Endothelial cell of umbilical vein (primary cell): ENCODE data around the gene C3orf20.

Experiments used
- CTCF ChIP-seq, 2 donors: IDR thresholded peaks; 1 replicate in 1 of 2; 2 replicates in 1 of 2; pipeline ENCODE4 v1.5.1; 2011; ENCODE audit warnings: low read length in 2 of 2, mild to moderate bottlenecking in 2 of 2, moderate library complexity in 2 of 2, control low read depth in 1 of 2, inconsistent platforms in 1 of 2, low read depth in 1 of 2; ENCODE audit not compliant: insufficient read depth in 1 of 2; ENCODE audit errors: extremely low read depth in 1 of 2
- POLR2AphosphoS5 ChIP-seq: IDR thresholded peaks from 2 replicates; pipeline ENCODE4 v1.6.1; 2012; ENCODE audit warnings: low read depth, mild to moderate bottlenecking, control low read depth, low read length, moderate library complexity; ENCODE audit not compliant: insufficient read depth

- TF ChIP-seq CTCF (IDR thresholded peaks at IDR 0.05; ENCODE audit: extremely low read depth in 1 of 2, insufficient read depth in 1 of 2, low read depth in 1 of 2, low read length in 2 of 2) (no peak), POLR2AphosphoS5 (no peak)
Measured at GRCh38 chr3:14650193-14650592, 24.7 kb upstream of the C3orf20 start.
